GM23338 (cell line): ENCODE data around the gene SMTNL2. TPM values are rescaled to one million over a fixed set of nuclear protein-coding genes. Genes with fewer than 3 reads are reported as not detected.

Experiments used
- ATAC-seq: fragments of 200-7000 bp; cut with Tn5 transposase; 3 replicates; pipeline ENCODE4 v1.9.1; 2020
- DNase-seq: peaks from one replicate; pipeline ENCODE4 v3.0.0-alpha.2; 2015; ENCODE audit warnings: low spot score
- H2AFZ ChIP-seq: fragments of 200-600 bp; sonication (generic); 2 replicates; pipeline ENCODE4 v1.8.0; 2016; ENCODE audit warnings: antibody characterized with exemption, mild to moderate bottlenecking, moderate library complexity
- H3F3A ChIP-seq: fragments of 200-600 bp; sonication (generic); replicated peaks from 2 replicates; pipeline ENCODE4 v1.8.0; 2017; ENCODE audit warnings: antibody characterized with exemption, mixed run types, low read depth
- H3K27ac ChIP-seq: fragments of 200-600 bp; sonication (generic); 2 replicates; pipeline ENCODE4 v1.6.1; 2016; ENCODE audit warnings: low read depth
- H3K27me3 ChIP-seq: fragments of 200-600 bp; sonication (generic); 2 replicates; pipeline ENCODE4 v1.8.0; 2016; ENCODE audit warnings: mild to moderate bottlenecking, mixed run types, moderate library complexity; ENCODE audit not compliant: insufficient read depth
- H3K36me3 ChIP-seq: fragments of 200-600 bp; sonication (generic); 2 replicates; pipeline ENCODE4 v1.8.0; 2016; ENCODE audit warnings: mild to moderate bottlenecking; ENCODE audit not compliant: insufficient read depth
- H3K4me1 ChIP-seq: fragments of 200-600 bp; sonication (generic); 2 replicates; pipeline ENCODE4 v1.8.0; 2016; ENCODE audit warnings: mild to moderate bottlenecking, moderate library complexity; ENCODE audit not compliant: insufficient read depth
- H3K4me2 ChIP-seq: fragments of 200-600 bp; sonication (generic); 2 replicates; pipeline ENCODE4 v1.7.1; 2017; ENCODE audit warnings: mixed run types
- H3K4me3 ChIP-seq: fragments of 200-600 bp; sonication (generic); 2 replicates; pipeline ENCODE4 v1.6.1; 2016; ENCODE audit warnings: mixed run types
- H3K79me2 ChIP-seq: fragments of 200-600 bp; sonication (generic); replicated peaks from 2 replicates; pipeline ENCODE4 v1.8.0; 2017; ENCODE audit warnings: mild to moderate bottlenecking; ENCODE audit not compliant: insufficient read depth
- H3K9me2 ChIP-seq: fragments of 200-600 bp; sonication (generic); 2 replicates; pipeline ENCODE4 v1.8.0; 2017; ENCODE audit not compliant: insufficient read depth
- H4K20me1 ChIP-seq: fragments of 200-600 bp; sonication (generic); replicated peaks from 2 replicates; pipeline ENCODE4 v1.8.0; 2017; ENCODE audit warnings: mild to moderate bottlenecking; ENCODE audit not compliant: insufficient read depth
- H3K27ac Mint-ChIP-seq: 2 replicates; pipeline ENCODE4 v1.8.0; 2020; ENCODE audit warnings: inconsistent platforms, mild to moderate bottlenecking, moderate library complexity, mixed read lengths
- H3K27me3 Mint-ChIP-seq: 3 replicates; pipeline ENCODE4 v1.8.0; 2022; ENCODE audit warnings: low read depth, mild to moderate bottlenecking, moderate library complexity, mixed read lengths, inconsistent platforms; ENCODE audit not compliant: insufficient read depth, poor library complexity
- H3K36me3 Mint-ChIP-seq: 3 replicates; pipeline ENCODE4 v1.8.0; 2021; ENCODE audit warnings: low read depth, mild to moderate bottlenecking, inconsistent platforms, moderate library complexity, mixed read lengths
- H3K4me1 Mint-ChIP-seq: 3 replicates; pipeline ENCODE4 v1.8.0; 2020; ENCODE audit warnings: mild to moderate bottlenecking, inconsistent platforms, mixed read lengths
- H3K4me3 Mint-ChIP-seq: 3 replicates; pipeline ENCODE4 v1.8.0; 2021; ENCODE audit warnings: moderate library complexity, mild to moderate bottlenecking, inconsistent platforms, mixed read lengths
- H3K9me3 Mint-ChIP-seq: 3 replicates; pipeline ENCODE4 v1.8.0; 2020; ENCODE audit warnings: moderate library complexity, mild to moderate bottlenecking, inconsistent platforms, mixed read lengths
- EZH2phosphoT487 ChIP-seq: fragments of 200-600 bp; sonication (generic); IDR thresholded peaks from one replicate; pipeline ENCODE4 v1.8.1; 2018; ENCODE audit warnings: antibody characterized with exemption; ENCODE audit not compliant: unreplicated experiment
- JUNB ChIP-seq: IDR thresholded peaks from one replicate; pipeline ENCODE4 v1.6.1; 2016; ENCODE audit warnings: antibody characterized with exemption; ENCODE audit not compliant: unreplicated experiment
- REST ChIP-seq: IDR thresholded peaks from one replicate; pipeline ENCODE4 v1.6.1; 2018; ENCODE audit warnings: antibody characterized with exemption; ENCODE audit not compliant: unreplicated experiment
- ZNF331 ChIP-seq: fragments of 250-450 bp; sonication (Bioruptor Pico); IDR thresholded peaks from 2 replicates; pipeline ENCODE4 v1.5.0; 2020; ENCODE audit warnings: low read depth, mild to moderate bottlenecking, moderate library complexity
- polyA plus RNA-seq: library from polyadenylated mRNA; unstranded; fragments of >200 nt; fragmentation: Nextera tagmentation; extraction: Ambion mirVana; gene quantifications from 2 replicates; pipeline ENCODE4 v1.2.1, GENCODE V29; 2016
- total RNA-seq: library from RNA; depleted of rRNA; stranded (reverse); fragments of >200 nt; shearing (Covaris generic); gene quantifications from 2 replicates; pipeline ENCODE4 v1.2.3, GENCODE V29; 2014
- TF ChIP-seq, protein P1 (sequence below): fragments of 250-450 bp; sonication (Bioruptor Pico); IDR thresholded peaks from 2 replicates; pipeline ENCODE4 v1.5.0; 2020; ENCODE audit warnings: mild to moderate bottlenecking, moderate library complexity

SMTNL2 gene
- total and polyA plus RNA-seq, 2 experiments from 2014 or later, result 1.3 to 4.3 TPM

- TF ChIP-seq REST (no peak), ZNF331 (CRISPR knock-in tag) (no peak), EZH2phosphoT487 (no peak)
Observed at GRCh38 chr17:4587803-4588202, 3.5 kb downstream of the SMTNL2 start (continued).

DNA sequence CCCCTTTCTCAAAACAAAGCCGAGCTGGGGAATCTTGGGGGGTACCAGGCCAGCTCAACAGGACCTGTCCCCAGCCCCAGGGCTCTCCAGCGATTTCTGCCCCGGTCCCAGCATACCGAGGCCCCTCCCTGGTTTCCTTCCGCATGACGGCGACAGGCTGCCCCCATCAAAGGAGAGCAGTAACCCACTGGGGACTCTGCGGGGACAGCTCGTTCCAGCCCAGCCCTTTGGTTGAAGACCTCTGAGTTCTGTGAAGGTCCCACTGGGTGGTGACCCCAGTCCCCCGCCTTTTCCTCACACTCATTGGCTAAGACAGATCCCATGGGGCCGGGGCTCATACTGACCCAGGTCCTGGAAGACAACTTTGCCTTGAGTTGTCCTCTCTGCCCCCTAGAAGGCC lies 4.1 kb downstream of the SMTNL2 start:
- Histone ChIP-seq H3K9me2 (no peaks in the 10 kb centered on the region), H3F3A (no peaks in the 10 kb centered on the region), H4K20me1 (no peaks in the 10 kb centered on the region), H3K27me3 (peaks cover 29% of the 10 kb centered on the region), H3K27ac (no peak overlapping the region), H3K36me3 (no peaks in the 10 kb centered on the region), H3K4me2 (no peak overlapping the region), H3K4me3 (no peak overlapping the region), H3K4me1 (no peaks in the 10 kb centered on the region; the same call in none of the 2 replicates), H2AFZ (no peak overlapping the region), H3K79me2 (no peaks in the 10 kb centered on the region)
- no peaks in the 10 kb centered on the region for H3K9me3 Mint-ChIP-seq
- no peak overlapping the region for H3K4me3 Mint-ChIP-seq
- ATAC-seq, result no peak
- H3K27ac Mint-ChIP-seq, result no peak overlapping the region
- TF ChIP-seq, protein P1, sequence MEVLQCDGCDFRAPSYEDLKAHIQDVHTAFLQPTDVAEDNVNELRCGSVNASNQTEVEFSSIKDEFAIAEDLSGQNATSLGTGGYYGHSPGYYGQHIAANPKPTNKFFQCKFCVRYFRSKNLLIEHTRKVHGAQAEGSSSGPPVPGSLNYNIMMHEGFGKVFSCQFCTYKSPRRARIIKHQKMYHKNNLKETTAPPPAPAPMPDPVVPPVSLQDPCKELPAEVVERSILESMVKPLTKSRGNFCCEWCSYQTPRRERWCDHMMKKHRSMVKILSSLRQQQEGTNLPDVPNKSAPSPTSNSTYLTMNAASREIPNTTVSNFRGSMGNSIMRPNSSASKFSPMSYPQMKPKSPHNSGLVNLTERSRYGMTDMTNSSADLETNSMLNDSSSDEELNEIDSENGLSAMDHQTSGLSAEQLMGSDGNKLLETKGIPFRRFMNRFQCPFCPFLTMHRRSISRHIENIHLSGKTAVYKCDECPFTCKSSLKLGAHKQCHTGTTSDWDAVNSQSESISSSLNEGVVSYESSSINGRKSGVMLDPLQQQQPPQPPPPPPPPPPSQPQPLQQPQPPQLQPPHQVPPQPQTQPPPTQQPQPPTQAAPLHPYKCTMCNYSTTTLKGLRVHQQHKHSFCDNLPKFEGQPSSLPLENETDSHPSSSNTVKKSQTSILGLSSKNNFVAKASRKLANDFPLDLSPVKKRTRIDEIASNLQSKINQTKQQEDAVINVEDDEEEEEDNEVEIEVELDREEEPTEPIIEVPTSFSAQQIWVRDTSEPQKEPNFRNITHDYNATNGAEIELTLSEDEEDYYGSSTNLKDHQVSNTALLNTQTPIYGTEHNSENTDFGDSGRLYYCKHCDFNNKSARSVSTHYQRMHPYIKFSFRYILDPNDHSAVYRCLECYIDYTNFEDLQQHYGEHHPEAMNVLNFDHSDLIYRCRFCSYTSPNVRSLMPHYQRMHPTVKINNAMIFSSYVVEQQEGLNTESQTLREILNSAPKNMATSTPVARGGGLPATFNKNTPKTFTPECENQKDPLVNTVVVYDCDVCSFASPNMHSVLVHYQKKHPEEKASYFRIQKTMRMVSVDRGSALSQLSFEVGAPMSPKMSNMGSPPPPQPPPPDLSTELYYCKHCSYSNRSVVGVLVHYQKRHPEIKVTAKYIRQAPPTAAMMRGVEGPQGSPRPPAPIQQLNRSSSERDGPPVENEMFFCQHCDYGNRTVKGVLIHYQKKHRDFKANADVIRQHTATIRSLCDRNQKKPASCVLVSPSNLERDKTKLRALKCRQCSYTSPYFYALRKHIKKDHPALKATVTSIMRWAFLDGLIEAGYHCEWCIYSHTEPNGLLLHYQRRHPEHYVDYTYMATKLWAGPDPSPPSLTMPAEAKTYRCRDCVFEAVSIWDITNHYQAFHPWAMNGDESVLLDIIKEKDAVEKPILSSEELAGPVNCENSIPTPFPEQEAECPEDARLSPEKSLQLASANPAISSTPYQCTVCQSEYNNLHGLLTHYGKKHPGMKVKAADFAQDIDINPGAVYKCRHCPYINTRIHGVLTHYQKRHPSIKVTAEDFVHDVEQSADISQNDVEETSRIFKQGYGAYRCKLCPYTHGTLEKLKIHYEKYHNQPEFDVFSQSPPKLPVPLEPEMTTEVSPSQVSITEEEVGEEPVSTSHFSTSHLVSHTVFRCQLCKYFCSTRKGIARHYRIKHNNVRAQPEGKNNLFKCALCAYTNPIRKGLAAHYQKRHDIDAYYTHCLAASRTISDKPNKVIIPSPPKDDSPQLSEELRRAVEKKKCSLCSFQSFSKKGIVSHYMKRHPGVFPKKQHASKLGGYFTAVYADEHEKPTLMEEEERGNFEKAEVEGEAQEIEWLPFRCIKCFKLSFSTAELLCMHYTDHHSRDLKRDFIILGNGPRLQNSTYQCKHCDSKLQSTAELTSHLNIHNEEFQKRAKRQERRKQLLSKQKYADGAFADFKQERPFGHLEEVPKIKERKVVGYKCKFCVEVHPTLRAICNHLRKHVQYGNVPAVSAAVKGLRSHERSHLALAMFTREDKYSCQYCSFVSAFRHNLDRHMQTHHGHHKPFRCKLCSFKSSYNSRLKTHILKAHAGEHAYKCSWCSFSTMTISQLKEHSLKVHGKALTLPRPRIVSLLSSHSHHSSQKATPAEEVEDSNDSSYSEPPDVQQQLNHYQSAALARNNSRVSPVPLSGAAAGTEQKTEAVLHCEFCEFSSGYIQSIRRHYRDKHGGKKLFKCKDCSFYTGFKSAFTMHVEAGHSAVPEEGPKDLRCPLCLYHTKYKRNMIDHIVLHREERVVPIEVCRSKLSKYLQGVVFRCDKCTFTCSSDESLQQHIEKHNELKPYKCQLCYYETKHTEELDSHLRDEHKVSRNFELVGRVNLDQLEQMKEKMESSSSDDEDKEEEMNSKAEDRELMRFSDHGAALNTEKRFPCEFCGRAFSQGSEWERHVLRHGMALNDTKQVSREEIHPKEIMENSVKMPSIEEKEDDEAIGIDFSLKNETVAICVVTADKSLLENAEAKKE (CRISPR knock-in tag), result no peak
- TF ChIP-seq JUNB, result no peak
- H3K36me3 Mint-ChIP-seq, result no peaks in the 10 kb centered on the region
- H3K27me3 Mint-ChIP-seq, result peaks cover 37% of the 10 kb centered on the region
- no peak for DNase-seq
- H3K4me1 Mint-ChIP-seq, result peaks cover 13% of the 10 kb centered on the region
